ENCODE data around the gene CARD11.

CARD11 gene

DNA sequence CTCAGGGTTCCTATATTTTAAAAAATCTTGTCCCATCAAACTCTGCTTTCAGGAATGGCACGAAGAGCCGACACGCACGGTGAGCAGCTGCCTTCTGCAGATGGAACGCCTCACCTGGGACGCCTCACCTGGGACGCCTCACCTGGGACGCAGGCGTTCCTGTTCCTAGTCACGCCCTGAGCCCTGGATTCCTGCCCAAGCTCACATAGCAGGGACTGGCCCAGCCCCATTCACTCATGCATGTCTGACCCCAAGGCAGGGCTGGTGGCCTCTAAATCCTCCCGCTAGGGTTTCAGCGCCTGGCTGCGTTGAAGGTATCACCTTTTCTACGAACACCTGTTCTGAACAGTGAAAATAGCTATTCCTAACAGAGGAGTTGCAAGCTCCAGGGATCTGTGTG is 49.8 kb downstream of the CARD11 start:
- Mint-ChIP-seq H3K9me3 (ENCODE audit: low read depth) (peaks cover 8% of the 10 kb centered on the region), H3K4me1 (ENCODE audit: low read depth) (peaks cover 13% of the 10 kb centered on the region), H3K4me3 (no peak overlapping the region), H3K27ac (no peak overlapping the region), H3K27me3 (no peaks in the 10 kb centered on the region), H3K36me3 (peaks cover 45% of the 10 kb centered on the region)

DNA sequence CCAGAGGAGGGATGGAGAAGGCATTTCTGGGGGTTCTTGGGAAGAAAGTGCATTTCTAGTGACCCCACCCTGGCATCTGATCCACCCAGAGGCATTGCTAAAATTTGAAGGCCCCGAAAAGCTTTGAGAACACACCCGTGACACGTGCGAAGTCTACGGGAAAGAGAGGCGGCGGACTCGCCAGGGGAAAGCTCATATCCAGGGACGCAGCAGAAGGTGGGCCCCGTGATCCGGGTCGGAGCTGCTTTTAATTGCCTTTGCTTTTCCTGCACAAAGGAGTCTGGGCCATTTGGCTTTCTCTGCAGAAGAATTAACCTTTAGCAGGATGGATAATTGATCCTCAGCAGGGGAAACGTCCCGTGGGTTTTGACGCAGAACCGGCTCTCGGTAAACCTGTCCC is 50.3 kb downstream of the CARD11 start:
- Mint-ChIP-seq H3K4me1 (ENCODE audit: low read depth) (peaks cover 15% of the 10 kb centered on the region), H3K4me3 (no peak overlapping the region), H3K36me3 (peaks cover 45% of the 10 kb centered on the region), H3K27me3 (no peaks in the 10 kb centered on the region), H3K27ac (no peak overlapping the region), H3K9me3 (ENCODE audit: low read depth) (peaks cover 8% of the 10 kb centered on the region)

DNA sequence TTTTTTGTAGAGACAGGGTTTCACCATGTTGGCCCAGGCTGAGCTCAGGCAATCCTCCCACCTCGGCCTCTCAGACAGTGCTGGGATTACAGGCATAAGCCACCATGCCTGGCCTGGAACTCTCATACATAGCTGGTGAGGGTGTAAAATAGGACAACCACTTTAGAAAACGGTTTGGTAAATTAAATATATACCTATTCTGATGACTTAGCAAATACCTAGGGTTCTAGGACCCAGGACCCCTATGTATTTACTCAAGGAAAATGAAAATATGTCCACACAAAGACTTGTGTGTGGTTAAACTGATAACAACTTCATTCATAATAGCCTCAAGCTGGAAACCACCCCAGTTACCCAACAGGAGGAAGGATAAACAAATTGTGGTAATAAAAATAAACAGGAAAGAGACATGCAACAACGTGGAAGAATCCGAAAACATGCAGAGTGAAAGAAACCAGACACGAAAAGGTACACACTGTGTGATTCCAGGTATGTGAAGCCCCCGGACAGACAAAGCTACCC is 52.7 kb downstream of the CARD11 start:
- Mint-ChIP-seq H3K27me3 (no peaks in the 10 kb centered on the region), H3K36me3 (peaks cover 39% of the 10 kb centered on the region), H3K4me3 (no peak overlapping the region), H3K9me3 (ENCODE audit: low read depth) (peaks cover 8% of the 10 kb centered on the region), H3K4me1 (ENCODE audit: low read depth) (peaks cover 31% of the 10 kb centered on the region), H3K27ac (no peak overlapping the region)

DNA sequence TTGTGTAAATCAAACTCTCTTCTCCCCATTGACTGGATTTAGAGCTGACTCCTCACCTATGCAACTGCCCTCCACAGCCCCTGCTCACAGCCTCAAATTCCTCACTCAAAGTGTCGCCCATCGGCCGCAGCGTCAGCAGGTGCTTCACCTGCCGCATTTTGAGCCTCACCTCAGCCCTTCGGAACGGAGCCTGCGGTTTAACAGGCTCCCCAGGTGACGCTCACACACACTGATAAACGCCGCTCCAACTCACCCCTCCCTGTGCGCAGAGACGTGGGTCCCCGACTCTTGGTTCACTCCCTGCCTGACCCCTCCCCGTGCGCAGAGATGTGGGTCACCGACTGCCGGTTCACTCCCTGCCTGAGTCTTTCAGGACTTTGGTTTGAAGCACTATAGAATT is 57.1 kb downstream of the CARD11 start:
- Mint-ChIP-seq H3K4me3 (no peak overlapping the region), H3K4me1 (ENCODE audit: low read depth) (peaks cover 64% of the 10 kb centered on the region), H3K27me3 (no peaks in the 10 kb centered on the region), H3K36me3 (peaks cover 14% of the 10 kb centered on the region), H3K9me3 (ENCODE audit: low read depth) (no peaks in the 10 kb centered on the region), H3K27ac (peak overlapping the region; percentile 70)

DNA sequence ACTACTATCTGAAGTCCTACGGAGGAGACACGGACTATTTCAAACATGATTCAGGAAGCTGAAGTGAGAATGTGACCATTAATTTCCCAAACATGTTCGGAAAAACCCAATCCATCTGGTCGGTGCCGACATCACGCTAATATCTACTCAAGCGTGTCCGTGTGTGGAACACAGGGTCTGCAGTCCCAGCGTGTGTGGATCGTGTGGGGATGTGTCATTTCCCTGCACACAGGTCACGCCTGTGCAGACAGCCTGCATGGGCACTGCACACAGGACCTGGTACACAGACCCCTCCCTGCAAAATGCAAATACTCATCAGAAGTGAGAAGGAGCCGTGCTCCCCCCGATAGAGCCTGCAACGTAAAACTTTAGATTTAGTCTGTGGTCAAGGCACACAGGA is 57.8 kb downstream of the CARD11 start:
- Mint-ChIP-seq H3K27ac (peak overlapping the region; percentile 50), H3K4me3 (no peak overlapping the region), H3K9me3 (ENCODE audit: low read depth) (no peaks in the 10 kb centered on the region), H3K27me3 (no peaks in the 10 kb centered on the region), H3K36me3 (peaks cover 11% of the 10 kb centered on the region), H3K4me1 (ENCODE audit: low read depth) (peaks cover 69% of the 10 kb centered on the region)

DNA sequence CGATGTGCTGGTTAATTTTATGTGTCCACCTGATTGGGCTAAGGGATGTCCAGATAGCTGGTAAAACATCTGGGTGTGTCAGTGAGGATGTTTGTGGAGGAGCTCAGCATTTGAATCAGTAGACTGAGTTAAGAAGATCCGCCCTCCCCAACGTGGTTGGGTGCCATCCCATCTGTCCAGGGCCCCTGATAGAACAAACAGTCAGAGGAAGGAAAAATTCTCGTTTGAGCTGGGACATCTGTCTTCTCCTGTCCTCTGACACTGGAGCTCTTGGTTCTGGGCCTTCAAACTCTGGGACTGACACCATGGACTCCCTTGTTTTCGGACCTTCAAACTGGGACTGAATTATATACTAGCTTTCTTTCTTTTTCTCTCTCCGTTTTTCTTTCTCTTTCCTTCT is 59.6 kb downstream of the CARD11 start:
- H3K27me3 Mint-ChIP-seq, result no peaks in the 10 kb centered on the region
- H3K9me3 Mint-ChIP-seq (ENCODE audit: low read depth), result no peaks in the 10 kb centered on the region
- H3K36me3 Mint-ChIP-seq, result peaks cover 3% of the 10 kb centered on the region
- no peak overlapping the region for H3K4me3 Mint-ChIP-seq
- peak overlapping the region; percentile 90 for H3K27ac Mint-ChIP-seq
- H3K4me1 Mint-ChIP-seq (ENCODE audit: low read depth), result peaks cover 82% of the 10 kb centered on the region

DNA sequence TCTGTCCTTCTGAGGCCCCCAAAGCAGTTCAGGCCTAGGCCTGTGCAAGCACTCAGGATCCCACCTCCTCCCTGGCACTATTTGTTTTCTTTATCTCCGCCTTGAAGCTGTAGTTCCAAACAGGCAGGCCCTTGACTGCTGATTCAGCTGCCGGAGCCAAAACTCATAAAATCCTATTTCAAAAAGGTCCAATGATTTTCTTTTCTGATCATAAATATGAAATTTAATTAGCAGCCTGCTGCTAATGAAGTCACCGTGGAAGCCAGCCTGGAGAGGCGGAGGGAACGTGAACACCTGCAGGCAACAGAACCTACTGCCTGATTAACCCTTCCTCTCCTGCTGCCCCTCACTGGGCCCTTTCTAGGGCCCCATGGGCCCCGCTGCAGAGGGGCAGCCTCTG is 60.1 kb downstream of the CARD11 start:
- H3K4me1 Mint-ChIP-seq (ENCODE audit: low read depth), result peaks cover 86% of the 10 kb centered on the region
- H3K4me3 Mint-ChIP-seq, result no peak overlapping the region
- peaks cover 3% of the 10 kb centered on the region for H3K36me3 Mint-ChIP-seq
- H3K27me3 Mint-ChIP-seq, result no peaks in the 10 kb centered on the region
- H3K27ac Mint-ChIP-seq, result peak overlapping the region; percentile 90
- no peaks in the 10 kb centered on the region for H3K9me3 Mint-ChIP-seq (ENCODE audit: low read depth)

DNA sequence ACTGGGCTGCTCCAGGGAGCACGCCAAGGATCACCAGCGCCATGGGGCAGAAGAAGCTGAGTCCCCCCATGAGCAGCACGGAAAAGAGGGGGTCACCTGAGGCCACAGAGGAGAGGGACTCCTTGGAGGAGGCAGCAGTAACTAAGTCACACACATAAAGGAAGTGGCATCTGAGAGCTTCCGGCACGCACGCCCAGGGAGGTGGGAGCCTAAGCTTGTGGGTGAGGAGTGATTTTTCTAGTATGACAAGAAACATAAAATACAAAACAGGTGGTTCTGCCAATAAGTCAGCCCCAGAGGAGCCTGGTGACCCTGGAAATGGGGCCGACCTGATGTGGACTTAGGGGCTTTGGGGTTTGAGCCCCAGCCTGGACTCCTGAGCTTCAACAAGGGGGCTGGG is 60.8 kb downstream of the CARD11 start:
- no peaks in the 10 kb centered on the region for H3K9me3 Mint-ChIP-seq (ENCODE audit: low read depth)

DNA sequence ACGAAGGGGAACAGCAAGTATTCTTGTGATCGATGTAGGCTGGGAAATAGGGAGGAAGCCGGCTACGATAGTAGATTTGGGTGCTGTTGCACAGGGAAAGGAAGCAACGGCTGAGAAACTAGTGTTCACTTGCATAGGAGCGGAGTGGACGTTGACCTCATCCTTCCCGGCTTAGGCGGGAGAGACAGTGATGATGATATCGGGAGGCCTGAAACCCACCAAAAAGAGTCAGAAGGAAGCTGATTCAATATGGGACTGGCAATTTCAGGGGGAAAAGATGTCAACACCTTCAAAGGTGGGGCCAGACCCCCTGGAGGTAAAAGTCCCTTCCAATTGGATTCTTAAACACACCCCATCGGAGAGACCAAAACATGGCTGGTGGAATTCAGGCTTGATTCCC is 61.3 kb downstream of the CARD11 start:
- Mint-ChIP-seq H3K27ac (peak overlapping the region; percentile 90), H3K4me1 (ENCODE audit: low read depth) (peaks cover 88% of the 10 kb centered on the region), H3K27me3 (no peaks in the 10 kb centered on the region), H3K4me3 (peak overlapping the region; percentile 57), H3K36me3 (peaks cover 3% of the 10 kb centered on the region), H3K9me3 (ENCODE audit: low read depth) (no peaks in the 10 kb centered on the region)

More for the DNA sequence above, 60.8 kb downstream of the CARD11 start:
- Mint-ChIP-seq H3K27me3 (no peaks in the 10 kb centered on the region), H3K4me1 (ENCODE audit: low read depth) (peaks cover 86% of the 10 kb centered on the region), H3K4me3 (peak overlapping the region; percentile 57), H3K36me3 (peaks cover 3% of the 10 kb centered on the region), H3K27ac (peak overlapping the region; percentile 90)

DNA sequence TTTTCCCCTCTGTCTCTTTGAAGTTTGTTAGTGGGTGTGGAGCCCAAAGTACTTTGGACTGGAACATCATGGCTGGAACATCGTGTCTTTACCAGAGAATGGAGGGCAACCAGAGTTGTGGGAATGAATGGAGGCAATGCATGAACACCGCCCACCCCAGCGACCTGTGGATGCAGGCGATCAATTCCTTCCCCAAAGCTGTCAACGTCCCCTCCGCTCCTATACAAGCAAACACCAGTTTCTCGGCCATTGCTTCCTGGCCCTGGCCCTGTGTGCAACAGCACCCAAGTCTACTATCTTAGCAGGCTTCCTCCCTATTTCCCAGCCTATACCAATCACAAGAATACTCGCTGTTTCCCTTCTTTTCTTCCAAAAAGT is 62.6 kb downstream of the CARD11 start:
- H3K36me3 Mint-ChIP-seq, result peaks cover 3% of the 10 kb centered on the region
- H3K9me3 Mint-ChIP-seq (ENCODE audit: low read depth), result no peaks in the 10 kb centered on the region
- no peaks in the 10 kb centered on the region for H3K27me3 Mint-ChIP-seq
- peak overlapping the region; percentile 67 for H3K4me3 Mint-ChIP-seq
- H3K4me1 Mint-ChIP-seq (ENCODE audit: low read depth), result peaks cover 86% of the 10 kb centered on the region
- peak overlapping the region; percentile 90 for H3K27ac Mint-ChIP-seq

DNA sequence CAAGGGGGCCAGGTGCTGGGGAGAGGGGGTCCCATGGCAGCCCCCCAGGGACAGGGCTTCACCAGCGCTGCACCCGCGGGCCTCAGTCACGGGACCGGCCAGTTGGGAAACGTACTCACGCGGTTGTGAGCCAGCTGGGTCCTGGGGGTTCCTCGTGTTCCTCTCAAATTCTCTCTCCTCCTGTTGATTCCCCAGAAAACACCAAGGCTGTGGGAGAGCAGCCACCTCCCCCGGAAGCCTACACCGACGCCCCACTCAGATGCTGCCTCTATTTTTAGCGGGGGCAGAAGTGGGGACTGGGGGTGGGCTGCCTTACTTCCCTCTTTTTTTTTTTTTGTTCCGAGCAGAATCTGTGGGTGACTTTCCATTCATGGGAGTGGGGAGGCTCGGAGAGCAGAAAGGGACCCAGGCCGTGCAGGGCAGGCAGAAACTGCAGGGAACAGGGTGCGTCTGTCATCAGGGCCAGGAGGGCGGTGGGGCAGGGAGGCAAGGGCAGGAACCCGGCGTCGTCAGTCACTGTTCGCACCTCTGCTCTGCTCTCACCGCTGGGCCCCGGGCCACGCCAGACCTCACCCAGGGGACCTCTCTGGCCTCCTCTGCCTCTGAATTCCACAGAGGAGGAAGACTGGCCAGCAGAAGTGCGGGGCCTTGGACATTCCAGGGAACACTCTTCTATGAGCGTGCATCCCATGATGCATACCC is 63.1 kb downstream of the CARD11 start:
- H3K27ac Mint-ChIP-seq, result peak overlapping the region; percentile 90
- H3K27me3 Mint-ChIP-seq, result no peaks in the 10 kb centered on the region
- H3K36me3 Mint-ChIP-seq, result peaks cover 3% of the 10 kb centered on the region
- H3K4me3 Mint-ChIP-seq, result peak overlapping the region; percentile 85
- no peaks in the 10 kb centered on the region for H3K9me3 Mint-ChIP-seq (ENCODE audit: low read depth)
- peaks cover 83% of the 10 kb centered on the region for H3K4me1 Mint-ChIP-seq (ENCODE audit: low read depth)

DNA sequence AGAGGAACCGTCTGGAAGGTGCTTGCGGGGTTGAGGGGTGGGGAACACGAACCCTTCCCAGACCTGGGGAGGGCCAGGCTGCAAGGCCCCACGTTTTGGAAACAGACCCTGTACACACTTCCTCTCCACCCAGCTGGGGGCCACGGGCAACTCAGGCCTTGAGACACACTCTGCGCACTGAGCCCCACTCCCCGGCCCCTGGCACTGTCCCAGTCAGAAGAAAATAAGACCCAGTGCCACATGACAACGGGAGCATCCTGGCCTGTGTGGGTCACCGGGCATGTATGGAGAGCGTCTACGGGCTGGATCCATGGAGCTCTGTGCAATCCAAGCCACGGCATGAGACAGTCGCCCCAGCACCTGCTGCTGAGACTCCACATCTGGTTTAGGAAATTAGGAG is 63.7 kb downstream of the CARD11 start:
- Mint-ChIP-seq H3K27me3 (no peaks in the 10 kb centered on the region), H3K36me3 (peaks cover 3% of the 10 kb centered on the region), H3K27ac (peak overlapping the region; percentile 50), H3K4me1 (ENCODE audit: low read depth) (peaks cover 81% of the 10 kb centered on the region), H3K9me3 (ENCODE audit: low read depth) (no peaks in the 10 kb centered on the region), H3K4me3 (peak overlapping the region; percentile 85)

DNA sequence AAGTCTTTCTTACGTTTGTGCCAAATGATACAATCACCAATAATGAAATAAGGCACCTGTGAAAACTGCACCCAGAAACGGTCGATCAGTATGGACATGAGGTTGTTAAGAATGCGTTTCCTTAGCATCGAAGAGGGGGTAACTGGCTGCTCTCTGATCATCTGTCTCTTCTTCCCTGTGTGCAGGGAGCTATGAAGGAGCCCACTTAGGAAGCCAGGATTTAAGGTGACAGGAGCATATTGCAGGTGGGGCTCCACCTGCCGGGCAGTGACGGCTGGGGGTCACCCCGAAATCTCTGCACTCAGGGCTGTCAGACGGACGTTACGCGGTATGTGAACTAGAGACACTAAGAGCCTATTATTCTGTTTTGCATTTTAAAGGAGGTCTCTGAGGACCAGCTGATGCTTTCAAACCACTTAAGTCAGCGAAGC is 64.5 kb downstream of the CARD11 start:
- H3K4me1 Mint-ChIP-seq (ENCODE audit: low read depth), result peaks cover 75% of the 10 kb centered on the region

DNA sequence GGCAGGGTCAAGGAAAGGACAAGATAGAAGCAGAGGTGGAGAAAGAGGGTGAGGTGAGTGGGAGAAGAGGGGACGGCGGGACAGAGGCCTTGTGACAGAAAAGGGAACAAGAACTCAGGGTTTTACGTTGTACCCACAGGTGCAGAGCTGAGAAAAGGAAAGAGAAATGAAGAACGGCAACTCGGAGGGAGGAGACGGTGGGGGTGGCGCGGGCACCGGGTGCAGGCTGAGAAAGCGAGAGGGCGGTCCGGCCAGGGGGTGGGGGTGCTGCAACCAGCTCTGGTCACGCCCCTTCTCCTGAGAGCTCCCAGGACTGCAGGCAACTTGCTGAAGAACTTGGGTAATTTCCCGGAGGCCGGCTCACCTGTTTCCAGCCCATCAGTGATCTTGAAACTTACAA is 65.3 kb downstream of the CARD11 start:
- H3K4me3 Mint-ChIP-seq, result peak overlapping the region; percentile 85
- peaks cover 70% of the 10 kb centered on the region for H3K4me1 Mint-ChIP-seq (ENCODE audit: low read depth)
- H3K27ac Mint-ChIP-seq, result peak overlapping the region; percentile 95
- no peaks in the 10 kb centered on the region for H3K9me3 Mint-ChIP-seq (ENCODE audit: low read depth)
- peaks cover 5% of the 10 kb centered on the region for H3K36me3 Mint-ChIP-seq
- no peaks in the 10 kb centered on the region for H3K27me3 Mint-ChIP-seq

More for the DNA sequence above, 64.5 kb downstream of the CARD11 start:
- Mint-ChIP-seq H3K9me3 (ENCODE audit: low read depth) (no peaks in the 10 kb centered on the region), H3K27ac (peak overlapping the region; percentile 95), H3K27me3 (no peaks in the 10 kb centered on the region), H3K4me3 (peak overlapping the region; percentile 85), H3K36me3 (peaks cover 5% of the 10 kb centered on the region)

DNA sequence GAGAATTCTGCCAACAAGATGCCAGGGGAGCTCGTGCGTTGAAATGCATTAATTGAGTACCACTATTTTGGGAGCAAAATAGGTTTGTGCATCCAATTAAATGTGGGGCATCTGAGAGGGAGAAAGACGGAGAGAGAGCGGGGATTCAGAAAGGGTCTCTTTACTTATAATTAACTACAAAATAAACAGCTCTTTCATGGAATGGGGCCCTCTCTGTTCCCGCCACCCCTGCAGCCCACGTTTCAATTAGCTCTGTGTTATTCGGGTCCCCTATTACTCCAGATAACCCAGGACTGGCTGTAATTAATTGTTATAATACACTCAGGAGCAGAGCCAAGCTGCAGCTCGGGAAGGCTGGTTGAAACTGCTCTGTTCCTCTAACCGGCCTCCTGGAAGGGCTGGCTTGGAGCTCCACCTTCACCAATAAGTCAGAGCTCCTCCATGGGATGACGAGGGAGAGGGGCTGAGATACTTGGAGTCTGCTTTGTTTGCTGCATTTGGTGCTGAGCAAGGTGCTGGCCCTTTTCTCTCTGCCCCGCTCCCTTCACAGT is 67.8 kb downstream of the CARD11 start:
- Mint-ChIP-seq H3K4me1 (ENCODE audit: low read depth) (peaks cover 63% of the 10 kb centered on the region), H3K4me3 (no peak overlapping the region), H3K36me3 (peaks cover 4% of the 10 kb centered on the region), H3K9me3 (ENCODE audit: low read depth) (no peaks in the 10 kb centered on the region), H3K27ac (peak overlapping the region; percentile 30), H3K27me3 (no peaks in the 10 kb centered on the region)
